Measurements from ENCODE around the gene TLR7. TPM values are rescaled to one million over a fixed set of nuclear protein-coding genes. Genes with fewer than 3 reads are reported as not detected.

TLR7 gene
- total RNA-seq, 4 donors from 2014 or later: 0.49 to 1.8 (median 0.95) TPM; not detected in 1

GRCh38 chrX:12920990-12921389, 54.1 kb downstream of the TLR7 start:
- H3K27me3 ChIP-seq: no peaks in the 10 kb centered on the region
- TF ChIP-seq POLR2A (IDR thresholded peaks at IDR 0.05) (no peak), CTCF (IDR thresholded peaks at IDR 0.05) (no peak)
- WGBS, 2 donors: 78 to 82% methylated on average over 7 to 8 of the region's 8 CpGs
- H3K4me3 ChIP-seq: no peak overlapping the region
- H3K4me1 ChIP-seq: no peaks in the 10 kb centered on the region
- H3K27ac ChIP-seq: no peak overlapping the region
- intact Hi-C loops (cut with DNase I): no loop called here
- no peaks in the 10 kb centered on the region for H3K9me3 ChIP-seq
- DNase-seq: no peak
- no peaks in the 10 kb centered on the region for H3K36me3 ChIP-seq

- TF ChIP-seq CTCF (IDR thresholded peaks at IDR 0.05): no peak
- TF ChIP-seq POLR2A (IDR thresholded peaks at IDR 0.05): no peak
- no peak for DNase-seq
- no peaks in the 10 kb centered on the region for H3K9me3 ChIP-seq
- no peak overlapping the region for H3K27ac ChIP-seq
- H3K27me3 ChIP-seq: no peaks in the 10 kb centered on the region
- 78 to 82% methylated on average over 8 to 9 of the region's 10 CpGs for WGBS, 2 donors
- no peak overlapping the region for H3K4me3 ChIP-seq
- intact Hi-C loops (cut with DNase I): no loop called here
- no peaks in the 10 kb centered on the region for H3K36me3 ChIP-seq
- H3K4me1 ChIP-seq: no peaks in the 10 kb centered on the region
Measured at GRCh38 chrX:12921886-12922598, 55.2 kb downstream of the TLR7 start.

GRCh38 chrX:12922599-12922919, 55.7 kb downstream of the TLR7 start:
- TF ChIP-seq CTCF (IDR thresholded peaks at IDR 0.05): no peak
- TF ChIP-seq POLR2A (IDR thresholded peaks at IDR 0.05): no peak
- H3K27me3 ChIP-seq: no peaks in the 10 kb centered on the region
- DNase-seq: no peak
- H3K9me3 ChIP-seq: no peaks in the 10 kb centered on the region
- intact Hi-C loops (cut with DNase I): no loop called here
- no peaks in the 10 kb centered on the region for H3K4me1 ChIP-seq
- no peaks in the 10 kb centered on the region for H3K36me3 ChIP-seq
- H3K4me3 ChIP-seq: no peak overlapping the region
- no peak overlapping the region for H3K27ac ChIP-seq

GRCh38 chrX:12929701-12930100, 62.8 kb downstream of the TLR7 start:
- H3K4me1 ChIP-seq: no peaks in the 10 kb centered on the region
- no peak overlapping the region for H3K27ac ChIP-seq
- 76 to 80% methylated on average over 2 to 4 of the region's 4 CpGs for WGBS, 2 donors
- H3K9me3 ChIP-seq: no peaks in the 10 kb centered on the region
- intact Hi-C loops (cut with DNase I): no loop called here
- no peaks in the 10 kb centered on the region for H3K27me3 ChIP-seq
- no peak for TF ChIP-seq POLR2A (IDR thresholded peaks at IDR 0.05)
- no peak overlapping the region for H3K4me3 ChIP-seq
- no peaks in the 10 kb centered on the region for H3K36me3 ChIP-seq
- no peak for DNase-seq

- DNase-seq: no peak
- intact Hi-C loops (cut with DNase I): no loop called here
- Histone ChIP-seq H3K27ac (no peak overlapping the region), H3K4me3 (no peak overlapping the region), H3K36me3 (no peaks in the 10 kb centered on the region), H3K27me3 (no peaks in the 10 kb centered on the region), H3K9me3 (no peaks in the 10 kb centered on the region), H3K4me1 (no peaks in the 10 kb centered on the region)
- TF ChIP-seq CTCF (IDR thresholded peaks at IDR 0.05) (no peak), POLR2A (IDR thresholded peaks at IDR 0.05) (no peak)
- 67 to 80% methylated on average over 1 of the region's 2 CpGs for WGBS, 2 donors
Measured at GRCh38 chrX:12930150-12930549, 63.3 kb downstream of the TLR7 start.

GRCh38 chrX:12932244-12932643, 65.4 kb downstream of the TLR7 start:
- Histone ChIP-seq H3K27ac (no peak overlapping the region), H3K27me3 (no peaks in the 10 kb centered on the region), H3K36me3 (no peaks in the 10 kb centered on the region), H3K9me3 (no peaks in the 10 kb centered on the region), H3K4me3 (no peak overlapping the region), H3K4me1 (no peaks in the 10 kb centered on the region)
- intact Hi-C loops (cut with DNase I): no loop called here
- TF ChIP-seq POLR2A (IDR thresholded peaks at IDR 0.05) (no peak), CTCF (IDR thresholded peaks at IDR 0.05) (no peak)
- 64 to 100% methylated on average over 1 of the region's 1 CpG for WGBS, 2 donors
- no peak for DNase-seq

Measured in esophagus squamous epithelium (tissue), 5 donors.